Stimulated activated CD4-positive, alpha-beta T cell treated with anti-CD3 and anti-CD28 coated beads, TNF-alpha, amount 100 ng/mL, for 4 hours (primary cell): Measurements from ENCODE around the gene ZNF879.

Source experiments
- DNase-seq, 3 experiments: peaks; one replicate each; pipeline ENCODE4 v3.0.0-alpha.2; 2020; ENCODE audit warnings: low read depth in 3 of 3

Gene ZNF879

DNA sequence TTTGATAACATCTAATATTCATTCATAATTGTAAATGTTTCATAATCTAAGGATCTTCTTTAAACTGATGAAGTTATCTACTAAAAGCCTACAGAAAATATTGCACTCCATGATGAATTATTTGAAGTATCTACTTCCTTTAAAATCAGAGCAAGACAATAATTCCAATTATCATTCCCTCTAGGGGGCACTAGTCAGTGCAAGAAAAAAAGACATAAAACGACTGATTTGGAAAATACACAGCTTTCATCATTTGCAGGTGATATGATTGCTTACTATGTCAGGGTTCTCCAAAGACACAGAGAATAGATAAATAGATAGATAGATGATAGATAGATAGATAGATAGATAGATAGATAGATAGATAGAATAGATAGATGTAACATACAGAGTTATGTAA, 14.9 kb upstream of the ZNF879 start:
- DNase-seq, result no peak

- DNase-seq, result no peak
Observed at GRCh38 chr5:179033004-179033580, 9.5 kb downstream of the ZNF879 start.

GRCh38 chr5:179044765-179045164, 21.2 kb downstream of the ZNF879 start:
- no peak for DNase-seq

DNA sequence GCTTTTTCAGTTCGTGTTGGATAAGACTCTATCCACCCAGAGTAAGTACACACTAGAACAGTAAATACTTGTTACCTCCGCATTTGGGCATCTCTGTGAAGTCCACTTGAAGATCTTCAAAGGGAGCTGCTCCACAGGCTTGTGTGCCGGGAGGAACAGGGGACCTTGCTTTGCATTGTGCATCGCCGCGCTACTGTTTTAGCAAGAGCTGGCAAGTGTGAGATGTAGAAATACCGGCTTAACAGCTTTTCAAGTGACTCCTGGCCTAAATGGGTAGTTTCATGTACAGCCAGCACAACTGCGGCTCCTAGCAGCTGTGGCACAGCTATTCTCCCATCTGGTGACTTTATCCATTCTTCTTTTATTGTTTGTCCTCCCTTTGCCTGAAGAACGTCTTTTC, 28.2 kb downstream of the ZNF879 start:
- DNase-seq, result no peak

GRCh38 chr5:179054036-179054785, 30.6 kb downstream of the ZNF879 start:
- DNase-seq, result no peak

GRCh38 chr5:179054876-179055275, 31.3 kb downstream of the ZNF879 start:
- DNase-seq, result no peak

DNA sequence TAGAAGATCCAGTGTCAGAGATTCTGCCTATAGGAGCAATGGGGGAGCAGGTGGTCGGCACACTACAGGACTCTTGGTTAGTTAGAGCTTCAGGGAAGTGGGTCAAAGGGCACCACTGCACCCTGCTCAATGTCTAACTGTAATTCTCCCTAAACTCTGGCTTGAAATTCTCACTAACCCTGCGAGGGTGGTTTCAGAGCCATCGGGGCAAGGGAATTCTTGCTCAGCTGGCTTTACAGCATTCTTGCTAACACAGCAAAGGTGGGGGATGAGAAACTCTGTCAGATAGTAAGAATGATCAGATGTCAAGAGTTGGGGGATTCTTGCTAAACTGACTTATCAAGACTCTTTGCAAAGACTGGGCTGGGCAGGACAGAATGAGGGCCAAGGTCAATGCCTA, 31.8 kb downstream of the ZNF879 start:
- no peak for DNase-seq

DNA sequence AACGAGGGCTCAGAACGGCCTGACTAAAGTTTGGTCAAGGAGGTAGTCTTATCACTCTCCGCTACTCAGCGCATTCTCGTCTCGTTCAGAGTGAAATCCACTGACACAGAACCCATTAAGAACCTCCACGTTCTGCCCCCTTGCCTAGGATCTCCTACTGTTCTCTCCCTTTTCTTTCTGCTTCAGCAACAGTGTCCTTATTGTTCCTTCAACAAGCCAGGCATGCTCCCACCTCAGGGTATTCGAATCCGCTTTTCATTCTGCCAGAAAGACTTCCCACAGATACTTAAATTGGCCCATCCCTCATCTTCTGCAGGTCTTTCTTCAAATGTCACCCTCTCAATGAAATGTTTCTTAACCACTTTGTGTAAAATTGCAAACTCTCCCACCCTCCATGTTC, 32.2 kb downstream of the ZNF879 start:
- no peak for DNase-seq

- DNase-seq, result peak; percentile 76 to 84 (median 77)
Observed at GRCh38 chr5:179060116-179061008, 36.8 kb downstream of the ZNF879 start, which contains the start of gene ZNF354C. TSS of gene ZNF354C (plus strand) at chr5:179060373. CDS start at chr5:179062069, 1,696 bp downstream.

DNA sequence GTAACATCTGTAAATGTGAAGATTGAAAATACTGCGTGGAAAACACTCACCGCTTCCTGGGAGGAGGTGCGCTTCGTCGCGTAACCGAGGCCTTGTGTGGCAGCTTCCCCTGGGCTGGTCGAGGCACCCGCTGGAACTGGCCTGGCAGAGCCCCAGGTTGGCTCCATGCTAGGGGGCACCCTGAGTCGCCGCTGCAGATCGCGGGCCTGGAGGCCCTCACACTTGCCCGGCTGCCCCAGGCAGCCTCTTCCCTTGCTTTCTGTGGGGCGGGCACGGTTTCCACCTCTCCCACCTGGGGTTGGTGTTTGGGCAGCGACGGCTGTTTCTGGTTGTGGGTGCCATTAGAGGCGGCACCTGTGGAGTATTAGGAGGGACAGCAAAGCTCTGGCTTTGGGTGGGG, 37.4 kb downstream of the ZNF879 start:
- DNase-seq, result no peak

GRCh38 chr5:179065703-179066102, 42.1 kb downstream of the ZNF879 start:
- no peak for DNase-seq

DNA sequence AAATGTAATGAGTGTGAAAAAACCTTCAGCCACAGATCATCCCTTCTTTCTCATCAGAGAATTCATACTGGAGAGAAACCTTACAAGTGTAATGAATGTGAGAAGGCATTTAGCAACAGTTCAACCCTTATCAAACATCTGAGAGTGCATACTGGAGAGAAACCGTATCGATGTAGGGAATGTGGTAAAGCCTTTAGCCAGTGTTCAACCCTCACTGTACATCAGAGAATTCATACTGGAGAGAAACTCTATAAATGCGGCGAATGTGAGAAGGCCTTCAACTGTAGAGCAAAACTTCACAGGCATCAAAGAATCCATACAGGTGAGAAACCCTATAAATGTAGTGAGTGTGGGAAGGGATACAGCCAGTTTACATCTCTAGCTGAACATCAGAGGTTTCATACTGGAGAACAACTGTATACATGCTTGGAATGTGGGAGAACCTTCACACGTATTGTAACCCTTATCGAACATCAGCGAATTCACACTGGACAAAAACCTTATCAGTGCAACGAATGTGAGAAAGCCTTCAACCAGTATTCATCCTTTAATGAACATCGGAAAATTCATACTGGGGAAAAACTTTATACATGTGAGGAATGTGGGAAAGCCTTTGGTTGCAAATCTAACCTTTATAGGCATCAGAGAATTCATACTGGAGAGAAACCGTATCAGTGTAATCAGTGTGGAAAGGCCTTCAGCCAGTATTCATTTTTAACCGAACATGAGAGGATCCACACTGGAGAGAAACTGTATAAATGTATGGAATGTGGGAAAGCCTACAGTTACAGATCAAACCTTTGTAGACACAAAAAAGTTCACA, 55.8 kb downstream of the ZNF879 start:
- DNase-seq, result no peak

DNA sequence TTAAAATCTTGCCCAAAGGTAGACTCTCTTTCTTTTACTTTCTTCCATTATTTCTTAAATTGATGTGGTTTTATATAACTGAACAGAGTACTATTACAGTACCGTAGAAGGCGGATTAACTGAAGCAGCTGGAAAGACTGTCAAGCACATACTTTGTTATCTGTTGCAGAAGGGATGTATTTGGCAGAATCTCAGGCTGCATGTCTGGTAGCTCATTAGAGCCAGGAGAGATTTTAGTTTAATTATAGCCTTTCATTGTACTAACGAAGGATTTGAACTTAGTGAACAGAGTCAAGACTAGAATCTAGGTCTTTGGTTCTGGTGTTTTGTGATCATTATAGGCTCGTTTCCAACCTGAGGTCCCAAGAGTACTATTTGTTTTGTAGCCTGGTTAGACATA, 57.1 kb downstream of the ZNF879 start:
- DNase-seq, result no peak
